ENCODE measurements around the gene DYNLL1.

DNA sequence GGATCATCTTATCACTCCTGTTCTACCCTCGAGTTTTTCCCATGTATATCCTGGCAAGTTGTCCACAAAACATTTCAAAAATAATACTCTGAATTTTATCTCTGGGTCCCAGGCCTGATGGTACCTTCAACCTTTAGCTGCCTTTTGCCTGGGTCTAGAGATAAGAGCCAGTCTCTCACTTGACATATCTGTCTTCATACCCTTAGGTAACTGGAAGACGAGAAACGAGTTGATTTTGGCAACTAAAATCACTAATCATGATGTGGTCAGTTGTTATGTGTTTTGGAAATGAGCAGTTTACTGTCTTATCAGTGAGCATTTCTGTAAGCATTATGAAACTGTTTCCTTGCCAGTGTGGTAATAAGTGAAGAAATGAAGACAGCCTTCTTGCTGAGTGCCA is 44.5 kb downstream of the DYNLL1 start:
- TF ChIP-seq ZNF274 (IDR thresholded peaks at IDR 0.05; ENCODE audit: low read depth, low read length), result no peak
- TF ChIP-seq YY1 (IDR thresholded peaks at IDR 0.05; ENCODE audit: insufficient read depth, insufficient read length), result no peak
